ENCODE measurements around the gene NHLH1. TPM values are rescaled to one million over a fixed set of nuclear protein-coding genes. Genes with fewer than 3 reads are reported as not detected.

NHLH1 gene
- total and polyA plus RNA-seq, 2 of the 13 experiments (the other 11 are each of a cell fraction or from before 2014, with no cell fraction given): 0.11 to 0.57 TPM

DNA sequence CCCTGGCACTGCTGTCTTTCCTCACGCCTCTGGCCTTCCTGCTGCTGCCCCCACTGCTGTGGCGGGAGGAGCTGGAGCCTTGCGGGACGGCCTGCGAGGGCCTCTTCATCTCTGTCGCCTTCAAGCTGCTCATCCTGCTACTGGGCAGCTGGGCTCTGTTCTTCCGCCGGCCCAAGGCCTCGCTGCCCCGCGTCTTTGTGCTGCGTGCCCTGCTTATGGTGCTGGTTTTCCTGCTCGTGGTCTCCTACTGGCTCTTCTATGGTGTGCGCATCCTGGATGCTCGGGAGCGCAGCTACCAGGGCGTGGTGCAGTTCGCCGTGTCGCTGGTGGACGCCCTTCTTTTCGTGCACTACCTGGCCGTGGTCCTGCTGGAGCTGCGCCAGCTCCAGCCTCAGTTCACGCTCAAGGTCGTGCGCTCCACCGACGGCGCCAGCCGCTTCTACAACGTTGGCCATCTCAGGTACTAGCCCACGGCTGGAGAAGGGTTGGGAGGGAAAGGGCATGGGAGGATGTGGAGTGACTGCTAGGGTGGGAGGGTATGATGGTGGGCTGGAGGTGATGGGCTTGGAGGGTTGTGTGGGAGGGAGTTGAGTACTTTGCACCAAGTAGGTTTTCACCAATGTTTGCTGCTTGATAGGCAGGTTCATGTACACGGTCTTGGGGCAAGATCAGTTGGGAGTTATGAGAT is 52.4 kb downstream of the NHLH1 start:
- in situ Hi-C loops (cut with HindIII; ENCODE audit: extremely low pct_ligation_motif_present, low pct_unique_long_range_greater_than_20kb) (no loop called here), intact Hi-C loops (cut with micrococcal nuclease; ENCODE audit: unreplicated experiment) (no loop called here)
- ChIA-PET CTCF (ENCODE audit: low intra/inter-chr PET ratio, low total read pairs) (no interaction called here), POLR2A (no interaction called here)
- Histone ChIP-seq H3K27ac (ENCODE audit: extremely low read length, insufficient read depth, low read length) (no peak overlapping the region), H3K9ac (ENCODE audit: insufficient read depth, low read depth, low read length) (no peak overlapping the region), H3K4me2 (ENCODE audit: low read depth, low read length) (no peak overlapping the region), H4K20me1 (ENCODE audit: insufficient read depth, low read length) (no peaks in the 10 kb centered on the region), H3K4me1 (ENCODE audit: insufficient read depth, low read length) (no peaks in the 10 kb centered on the region), H3K9me3 (ENCODE audit: low read length) (no peaks in the 10 kb centered on the region), H2AFZ (ENCODE audit: low read length) (no peak overlapping the region), H3K27me3 (ENCODE audit: control insufficient read depth in 1 of 2, insufficient read depth in 2 of 2, low read length in 2 of 2) (peaks cover 3 to 23% of the 10 kb centered on the region in 2 experiments; a peak in 4 of 5 replicates), H3K79me2 (ENCODE audit: insufficient read depth, low read length) (no peaks in the 10 kb centered on the region), H3K36me3 (replicated peaks in 1 of 2; ENCODE audit: control insufficient read depth in 1 of 2, insufficient read depth in 2 of 2, low read length in 2 of 2) (no peaks in the 10 kb centered on the region), H3K4me3 (replicated peaks in 1 of 3; ENCODE audit: insufficient read depth in 1 of 3, low read depth in 2 of 3, low read length in 3 of 3) (no peak overlapping the region)
- DNase-seq (ENCODE audit: low spot score) (no peak), ATAC-seq (no peak), FAIRE-seq (no peak)
- BruUV-seq (replicated peaks): no TSS peak
- 66% methylated on average over 23 of the region's 34 CpGs for WGBS (ENCODE audit: low lambda C conversion rate)
- TF ChIP-seq TMF1 (CRISPR knock-in tag; IDR thresholded peaks at IDR 0.05; ENCODE audit: low read depth) (no peak), ZNF841 (CRISPR knock-in tag; IDR thresholded peaks at IDR 0.05; ENCODE audit: borderline replicate concordance) (no peak), TARDBP (CRISPR knock-in tag; IDR thresholded peaks at IDR 0.05) (no peak), MLLT10 (CRISPR knock-in tag; IDR thresholded peaks at IDR 0.05) (no peak), CHD4 (IDR thresholded peaks at IDR 0.05; ENCODE audit: borderline replicate concordance, low read length) (no peak), ZKSCAN1 (IDR thresholded peaks at IDR 0.05; ENCODE audit: low read length) (no peak), SP4 (CRISPR knock-in tag; IDR thresholded peaks at IDR 0.05) (no peak), ZNF121 (CRISPR knock-in tag; IDR thresholded peaks at IDR 0.05) (no peak), ZNF883 (CRISPR knock-in tag; IDR thresholded peaks at IDR 0.05; ENCODE audit: not compliant biosample characterization) (no peak), ZNF251 (CRISPR knock-in tag; IDR thresholded peaks at IDR 0.05) (no peak)
- TF ChIP-seq, protein P1, sequence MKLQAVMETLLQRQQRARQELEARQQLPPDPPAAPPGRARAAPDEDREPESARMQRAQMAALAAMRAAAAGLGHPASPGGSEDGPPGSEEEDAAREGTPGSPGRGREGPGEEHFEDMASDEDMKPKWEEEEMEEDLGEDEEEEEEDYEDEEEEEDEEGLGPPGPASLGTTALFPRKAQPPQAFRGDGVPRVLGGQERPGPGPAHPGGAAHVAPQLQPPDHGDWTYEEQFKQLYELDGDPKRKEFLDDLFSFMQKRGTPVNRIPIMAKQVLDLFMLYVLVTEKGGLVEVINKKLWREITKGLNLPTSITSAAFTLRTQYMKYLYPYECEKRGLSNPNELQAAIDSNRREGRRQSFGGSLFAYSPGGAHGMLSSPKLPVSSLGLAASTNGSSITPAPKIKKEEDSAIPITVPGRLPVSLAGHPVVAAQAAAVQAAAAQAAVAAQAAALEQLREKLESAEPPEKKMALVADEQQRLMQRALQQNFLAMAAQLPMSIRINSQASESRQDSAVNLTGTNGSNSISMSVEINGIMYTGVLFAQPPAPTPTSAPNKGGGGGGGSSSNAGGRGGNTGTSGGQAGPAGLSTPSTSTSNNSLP (IDR thresholded peaks at IDR 0.05; ENCODE audit: low read depth, low read length): no peak
